PC-9 (cell line): ENCODE data around the gene ENTHD1.

Source experiments
- EZH2 ChIP-seq: fragments of 200-600 bp; sonication (generic); IDR thresholded peaks from 2 replicates; pipeline ENCODE4 v1.8.0; 2017; ENCODE audit warnings: antibody characterized with exemption, low read depth
- TF ChIP-seq, protein P1 (sequence below): fragments of 200-600 bp; sonication (generic); conservative IDR thresholded peaks from 2 replicates; pipeline ENCODE4 v1.6.1; 2017; ENCODE audit warnings: mixed run types, antibody characterized with exemption, mild to moderate bottlenecking, moderate library complexity

- TF ChIP-seq, protein P1, sequence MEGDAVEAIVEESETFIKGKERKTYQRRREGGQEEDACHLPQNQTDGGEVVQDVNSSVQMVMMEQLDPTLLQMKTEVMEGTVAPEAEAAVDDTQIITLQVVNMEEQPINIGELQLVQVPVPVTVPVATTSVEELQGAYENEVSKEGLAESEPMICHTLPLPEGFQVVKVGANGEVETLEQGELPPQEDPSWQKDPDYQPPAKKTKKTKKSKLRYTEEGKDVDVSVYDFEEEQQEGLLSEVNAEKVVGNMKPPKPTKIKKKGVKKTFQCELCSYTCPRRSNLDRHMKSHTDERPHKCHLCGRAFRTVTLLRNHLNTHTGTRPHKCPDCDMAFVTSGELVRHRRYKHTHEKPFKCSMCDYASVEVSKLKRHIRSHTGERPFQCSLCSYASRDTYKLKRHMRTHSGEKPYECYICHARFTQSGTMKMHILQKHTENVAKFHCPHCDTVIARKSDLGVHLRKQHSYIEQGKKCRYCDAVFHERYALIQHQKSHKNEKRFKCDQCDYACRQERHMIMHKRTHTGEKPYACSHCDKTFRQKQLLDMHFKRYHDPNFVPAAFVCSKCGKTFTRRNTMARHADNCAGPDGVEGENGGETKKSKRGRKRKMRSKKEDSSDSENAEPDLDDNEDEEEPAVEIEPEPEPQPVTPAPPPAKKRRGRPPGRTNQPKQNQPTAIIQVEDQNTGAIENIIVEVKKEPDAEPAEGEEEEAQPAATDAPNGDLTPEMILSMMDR: no peak
- TF ChIP-seq EZH2: no peak
Measured at GRCh38 chr22:39914584-39914983, 21.0 kb upstream of the ENTHD1 start.
